Omental fat pad (tissue), 4 donors: ENCODE measurements around the gene SERTAD2. TPM values are rescaled to one million over a fixed set of nuclear protein-coding genes. Genes with fewer than 3 reads are reported as not detected.

ENCODE experiments used
- ATAC-seq: fragments of 150-250 bp; one replicate; pipeline ENCODE4 v1.9.1; 2016; ENCODE audit warnings: mild to moderate bottlenecking, moderate library complexity; ENCODE audit not compliant: low FRiP score
- DNase-seq: peaks from one replicate; pipeline ENCODE4 v3.0.0-alpha.2; 2019; ENCODE audit warnings: low spot score
- total RNA-seq, 4 donors: library from RNA; depleted of rRNA; stranded (reverse); fragments of >200 nt; gene quantifications; one replicate each; pipeline ENCODE4 v1.1.0, GENCODE V29; 2016
- TF ChIP-seq, protein P1 (sequence below), 3 donors: fragments of 450-650 bp; IDR thresholded peaks; one replicate each; pipeline ENCODE4 v1.5.1; 2016 to 2017; ENCODE audit warnings: antibody characterized with exemption in 3 of 3, mild to moderate bottlenecking in 3 of 3, moderate library complexity in 2 of 3

The SERTAD2 gene
- total RNA-seq, 4 donors from 2014 or later, result 13.1 to 42.2 (median 16.6) TPM

GRCh38 chr2:64613276-64613675, 40.4 kb downstream of the SERTAD2 start:
- ATAC-seq, result no peak

GRCh38 chr2:64612575-64613195, 41.0 kb downstream of the SERTAD2 start:
- ATAC-seq (no peak), DNase-seq (no peak)
- TF ChIP-seq, protein P1, sequence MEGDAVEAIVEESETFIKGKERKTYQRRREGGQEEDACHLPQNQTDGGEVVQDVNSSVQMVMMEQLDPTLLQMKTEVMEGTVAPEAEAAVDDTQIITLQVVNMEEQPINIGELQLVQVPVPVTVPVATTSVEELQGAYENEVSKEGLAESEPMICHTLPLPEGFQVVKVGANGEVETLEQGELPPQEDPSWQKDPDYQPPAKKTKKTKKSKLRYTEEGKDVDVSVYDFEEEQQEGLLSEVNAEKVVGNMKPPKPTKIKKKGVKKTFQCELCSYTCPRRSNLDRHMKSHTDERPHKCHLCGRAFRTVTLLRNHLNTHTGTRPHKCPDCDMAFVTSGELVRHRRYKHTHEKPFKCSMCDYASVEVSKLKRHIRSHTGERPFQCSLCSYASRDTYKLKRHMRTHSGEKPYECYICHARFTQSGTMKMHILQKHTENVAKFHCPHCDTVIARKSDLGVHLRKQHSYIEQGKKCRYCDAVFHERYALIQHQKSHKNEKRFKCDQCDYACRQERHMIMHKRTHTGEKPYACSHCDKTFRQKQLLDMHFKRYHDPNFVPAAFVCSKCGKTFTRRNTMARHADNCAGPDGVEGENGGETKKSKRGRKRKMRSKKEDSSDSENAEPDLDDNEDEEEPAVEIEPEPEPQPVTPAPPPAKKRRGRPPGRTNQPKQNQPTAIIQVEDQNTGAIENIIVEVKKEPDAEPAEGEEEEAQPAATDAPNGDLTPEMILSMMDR (IDR thresholded peaks at IDR 0.05), result no peak

More at GRCh38 chr2:64613276-64613675, 40.4 kb downstream of the SERTAD2 start:
- no peak for DNase-seq
- TF ChIP-seq, protein P1 (IDR thresholded peaks at IDR 0.05), result no peak

- TF ChIP-seq, protein P1 (IDR thresholded peaks at IDR 0.05), result no peak
- DNase-seq (no peak), ATAC-seq (no peak)
These were observed 43.3 kb downstream of the SERTAD2 start for GRCh38 chr2:64610316-64610855.

DNA sequence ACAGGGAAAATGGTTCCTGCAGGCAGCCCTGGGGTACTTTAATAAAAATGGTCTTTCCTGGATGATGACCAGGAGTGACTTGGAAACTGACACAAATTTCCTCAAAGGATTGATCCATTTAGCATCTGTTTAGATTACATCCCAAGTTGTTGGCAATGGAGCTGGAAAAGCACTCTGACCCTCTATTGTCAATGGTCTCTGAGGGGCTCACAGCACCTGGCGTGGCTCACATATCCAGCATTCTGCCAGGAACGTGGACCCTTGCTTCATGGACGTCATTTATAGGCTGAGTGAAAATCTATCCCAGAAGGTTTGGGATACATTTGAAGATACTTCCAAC, 43.8 kb downstream of the SERTAD2 start:
- no peak for ATAC-seq
- no peak for DNase-seq
- TF ChIP-seq, protein P1 (IDR thresholded peaks at IDR 0.05), result no peak

GRCh38 chr2:64609227-64609941, 44.3 kb downstream of the SERTAD2 start:
- TF ChIP-seq, protein P1 (IDR thresholded peaks at IDR 0.05), result no peak
- ATAC-seq (peak; percentile 31), DNase-seq (no peak)

DNA sequence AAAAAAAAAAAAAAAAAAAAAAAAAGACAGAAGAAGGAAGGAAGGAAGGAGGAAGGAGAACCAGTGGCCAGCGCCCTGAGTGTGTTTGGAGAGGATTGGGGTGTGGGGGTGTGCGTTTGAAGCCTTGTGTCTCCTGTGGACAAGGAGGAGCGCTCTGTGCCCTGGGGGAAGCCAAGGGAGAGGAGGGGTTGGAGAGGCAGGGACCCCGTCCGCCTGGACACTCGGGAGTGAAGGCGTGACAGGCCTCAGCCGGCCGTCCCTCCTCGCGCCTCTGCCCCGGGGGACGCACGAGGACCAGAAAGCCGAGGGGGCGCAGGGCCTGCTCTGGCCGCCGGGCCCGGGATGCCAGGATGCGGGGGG, 44.9 kb downstream of the SERTAD2 start:
- ATAC-seq, result peak; percentile 31
- TF ChIP-seq, protein P1 (IDR thresholded peaks at IDR 0.05), result no peak
- DNase-seq, result no peak
